Measurements from ENCODE around the gene SCN9A.

SCN9A gene

DNA sequence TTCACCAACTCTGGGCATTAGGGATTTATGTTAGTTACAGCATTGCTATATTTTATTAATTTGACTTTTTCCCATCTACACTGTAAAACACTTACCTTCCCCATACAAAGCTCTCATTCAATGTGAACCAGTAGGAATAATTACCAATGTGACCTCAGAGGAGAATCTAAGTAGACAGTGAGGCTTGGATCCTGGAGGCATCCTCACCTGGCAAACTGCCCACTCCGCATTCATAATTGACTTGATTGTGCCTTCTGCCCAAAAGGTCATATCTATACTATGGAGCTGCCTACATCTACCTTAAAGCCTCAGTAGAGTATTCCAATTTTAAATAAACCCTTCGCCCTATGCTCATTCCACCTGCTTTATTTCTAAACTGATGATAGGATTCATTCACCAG, 202.5 kb downstream of the SCN9A start:
- no peak for DNase-seq (ENCODE audit: low read depth)

DNA sequence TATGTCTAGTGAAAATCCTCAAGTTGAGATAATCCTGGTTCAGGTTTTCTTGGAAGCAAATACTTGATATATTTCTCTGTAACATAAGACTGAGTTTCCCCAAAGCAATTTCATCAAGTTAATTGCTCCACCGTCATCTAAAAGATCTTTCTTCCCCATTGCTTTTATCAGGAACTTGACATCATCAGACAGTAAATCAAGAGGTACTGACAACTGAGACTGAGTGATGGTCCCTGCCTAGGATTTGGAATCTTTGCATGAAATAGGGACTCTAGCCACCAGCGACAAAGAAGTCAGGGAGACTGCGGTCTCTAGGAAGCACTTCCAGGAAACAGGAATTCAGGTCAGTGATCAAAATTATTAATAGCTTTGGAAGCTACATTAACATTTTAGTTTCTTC, 204.5 kb downstream of the SCN9A start:
- DNase-seq (ENCODE audit: low read depth) = no peak

DNA sequence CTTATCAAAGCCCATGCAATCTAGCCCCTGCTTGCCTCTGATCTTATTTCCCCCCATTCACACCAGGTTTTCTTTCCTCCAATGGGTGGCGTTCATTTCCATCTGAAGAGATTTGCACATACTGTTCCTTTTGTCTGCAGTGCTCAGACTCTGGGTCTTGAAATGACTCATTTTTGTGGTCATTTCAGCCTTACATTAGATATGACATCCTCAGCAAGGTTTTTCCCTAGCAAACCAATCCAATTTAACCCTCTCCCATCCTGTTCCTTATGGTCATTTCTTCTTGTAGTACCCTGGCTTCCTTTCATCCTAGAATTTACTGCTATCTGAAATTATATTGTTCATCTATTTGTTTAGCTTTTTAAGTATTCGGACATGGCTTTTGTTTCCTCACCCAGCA, 205.4 kb downstream of the SCN9A start:
- DNase-seq (ENCODE audit: low read depth) = no peak

DNA sequence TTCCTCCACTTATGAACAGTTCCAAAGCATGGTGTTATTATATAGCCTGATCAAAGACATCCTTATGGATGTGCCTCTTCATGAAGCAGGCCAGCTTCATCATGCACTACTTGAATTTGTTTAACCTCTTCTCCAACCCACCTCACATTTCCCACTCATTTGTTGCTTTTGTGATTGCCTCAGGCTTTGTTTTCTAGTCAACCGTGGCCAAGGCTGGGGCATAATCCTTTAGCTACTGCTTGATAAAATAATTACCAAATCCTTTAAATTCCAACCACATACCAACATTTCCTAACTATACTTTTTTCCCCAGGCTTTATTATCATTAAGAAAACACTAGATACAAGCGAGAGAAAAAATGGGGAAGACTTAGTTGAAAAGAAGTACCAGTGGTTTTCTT, 208.3 kb downstream of the SCN9A start:
- DNase-seq (ENCODE audit: low read depth) = no peak

DNA sequence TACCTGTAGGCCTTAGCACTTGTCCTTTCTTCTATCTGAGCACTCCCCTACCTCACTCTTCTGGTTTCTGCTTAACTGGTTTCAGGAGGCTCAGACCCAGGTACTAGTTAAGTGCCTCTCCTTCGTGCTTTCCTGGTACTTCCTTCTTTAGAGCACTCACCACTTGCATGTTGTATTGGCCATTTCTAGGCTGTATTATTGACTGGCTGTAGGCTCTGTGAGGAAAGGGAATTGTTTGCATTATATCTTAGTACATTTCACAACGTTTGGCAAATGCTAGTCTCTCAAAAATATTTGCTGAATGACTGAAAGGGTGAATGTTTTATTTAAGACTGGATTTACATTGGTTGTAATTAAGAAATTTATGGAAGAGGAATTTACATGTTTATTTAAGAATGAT, 212.0 kb downstream of the SCN9A start:
- DNase-seq (ENCODE audit: low read depth) = no peak

DNA sequence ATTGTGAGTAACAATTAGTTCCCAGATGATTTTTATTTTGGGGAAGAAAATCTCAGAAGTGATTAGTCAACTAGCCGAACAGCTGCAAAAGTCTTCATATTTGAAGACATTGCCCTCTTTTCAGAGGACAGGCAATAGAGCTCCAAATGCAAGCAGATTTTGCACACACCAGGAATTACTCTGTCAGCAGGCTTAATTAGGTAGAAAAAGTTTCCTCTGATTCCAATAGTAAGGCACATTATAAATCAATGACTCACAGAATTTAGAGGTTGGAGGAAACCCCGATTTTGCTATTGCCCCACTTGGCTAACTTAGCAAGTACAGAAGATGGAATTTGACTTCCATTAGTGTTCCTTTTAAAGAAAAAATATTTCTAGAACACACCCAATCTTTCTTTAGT, 217.2 kb downstream of the SCN9A start:
- no peak for DNase-seq (ENCODE audit: low read depth)

DNA sequence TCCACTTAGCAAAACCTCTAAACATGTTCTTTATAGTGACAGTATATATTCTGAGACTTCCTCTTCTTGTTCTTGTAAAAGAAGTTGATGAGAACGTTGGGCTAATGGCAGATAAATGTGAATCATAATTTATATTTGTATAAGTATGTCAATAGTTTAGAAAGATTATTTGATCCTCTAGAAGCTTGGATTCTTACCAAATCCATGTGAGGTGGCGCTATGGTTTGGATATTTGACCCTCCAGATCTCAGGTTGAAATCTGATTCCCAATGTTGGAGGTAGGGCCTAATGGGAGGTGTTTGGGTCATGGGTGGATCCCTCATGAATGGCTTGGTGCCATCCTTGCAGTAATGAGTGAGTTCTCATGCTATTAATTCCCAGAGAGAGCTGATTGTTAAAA, 218.2 kb downstream of the SCN9A start:
- DNase-seq (ENCODE audit: low read depth) = no peak

DNA sequence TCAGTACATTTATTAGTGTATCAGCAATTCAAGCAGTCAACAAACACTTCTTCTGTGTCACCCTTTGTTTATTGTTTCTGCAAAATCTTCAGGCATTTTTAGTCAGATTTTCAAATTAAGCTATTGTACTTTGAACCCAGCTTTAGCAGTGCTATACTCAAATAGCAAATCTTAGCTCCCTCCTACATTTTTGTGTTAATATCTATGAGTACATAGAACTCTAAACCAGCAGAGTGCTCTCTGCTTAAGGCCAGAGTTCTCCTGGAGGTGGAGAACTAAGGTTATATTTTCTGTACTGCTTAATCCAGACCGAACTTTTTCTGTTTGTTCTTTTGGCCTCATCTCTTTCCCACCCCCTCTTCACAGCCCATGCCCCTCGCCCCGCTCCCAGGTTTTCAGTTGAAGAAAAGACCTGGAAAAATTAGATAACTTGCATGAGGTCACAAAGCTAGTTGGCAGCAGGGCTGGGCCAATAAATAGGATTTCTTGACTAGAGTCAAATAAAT, 218.7 kb downstream of the SCN9A start:
- DNase-seq (ENCODE audit: low read depth) = no peak

DNA sequence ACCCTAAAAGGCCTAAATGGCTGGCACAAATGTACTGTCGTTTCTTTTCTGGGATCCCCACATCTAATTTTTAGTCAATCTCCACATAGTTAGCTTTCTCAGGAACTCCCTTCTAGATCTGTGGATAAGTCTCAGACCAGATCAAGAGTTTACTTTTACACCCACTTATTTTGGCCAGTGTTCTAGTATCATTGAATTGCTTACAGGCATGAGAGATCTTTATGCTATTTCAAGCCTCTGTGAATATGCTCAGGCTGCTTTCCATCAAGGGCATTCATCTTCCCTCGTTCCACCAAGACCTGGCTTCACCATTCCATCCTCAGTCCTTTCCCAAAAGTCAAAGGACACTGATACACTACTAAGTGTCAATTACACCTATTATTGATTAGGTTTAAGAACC, 220.2 kb downstream of the SCN9A start:
- no peak for DNase-seq (ENCODE audit: low read depth)

DNA sequence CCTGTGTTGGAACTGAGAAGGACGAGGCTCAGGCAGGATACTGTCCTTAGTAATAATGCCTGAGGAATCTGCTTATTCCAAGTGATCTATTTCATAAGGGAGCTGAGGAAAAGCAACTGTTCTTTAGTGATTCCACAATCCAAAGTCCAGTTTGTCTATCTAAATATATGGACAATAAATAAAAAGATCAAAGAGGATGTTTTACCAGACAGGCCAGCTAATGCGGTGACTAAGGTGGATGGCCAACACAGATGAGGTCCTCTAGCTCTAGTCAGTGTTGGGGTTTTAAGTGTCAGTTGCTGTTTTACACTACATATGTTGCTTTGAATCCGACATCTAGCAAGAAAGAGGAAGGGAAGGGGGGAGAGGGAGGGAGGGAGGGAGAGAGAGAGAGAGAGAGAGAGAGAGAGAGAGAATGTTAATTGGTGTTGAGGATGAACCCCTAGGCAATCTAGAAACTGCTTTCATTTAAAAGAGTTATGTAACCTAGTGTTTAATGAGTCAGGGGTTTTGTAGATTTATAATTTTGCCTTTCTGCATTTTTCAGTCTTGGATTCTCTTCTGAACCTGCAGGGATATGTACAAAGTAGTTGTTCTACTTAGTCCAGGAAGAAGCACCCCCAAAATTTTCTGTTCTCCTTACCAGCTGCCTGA, 220.9 kb downstream of the SCN9A start:
- no peak for DNase-seq (ENCODE audit: low read depth)

DNA sequence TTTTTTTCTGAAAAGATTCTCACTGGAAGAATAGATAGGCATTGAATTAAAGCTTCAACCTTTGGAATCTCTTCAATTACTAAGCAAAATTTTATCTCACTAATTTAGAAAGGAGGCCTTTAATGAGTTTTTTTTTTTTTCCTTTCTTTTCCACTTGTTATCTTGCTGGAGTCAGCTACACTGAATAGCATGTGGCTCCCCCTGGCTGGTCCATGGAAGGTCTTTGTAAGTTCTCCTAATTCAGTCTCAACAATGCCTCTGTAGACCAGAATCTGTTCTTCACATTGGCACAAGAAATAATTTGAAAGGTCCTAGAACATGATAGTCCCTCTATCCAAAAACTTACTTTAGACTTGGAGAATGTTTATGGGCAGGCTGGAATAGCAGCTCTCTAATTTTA, 223.7 kb downstream of the SCN9A start:
- DNase-seq (ENCODE audit: low read depth) = no peak

DNA sequence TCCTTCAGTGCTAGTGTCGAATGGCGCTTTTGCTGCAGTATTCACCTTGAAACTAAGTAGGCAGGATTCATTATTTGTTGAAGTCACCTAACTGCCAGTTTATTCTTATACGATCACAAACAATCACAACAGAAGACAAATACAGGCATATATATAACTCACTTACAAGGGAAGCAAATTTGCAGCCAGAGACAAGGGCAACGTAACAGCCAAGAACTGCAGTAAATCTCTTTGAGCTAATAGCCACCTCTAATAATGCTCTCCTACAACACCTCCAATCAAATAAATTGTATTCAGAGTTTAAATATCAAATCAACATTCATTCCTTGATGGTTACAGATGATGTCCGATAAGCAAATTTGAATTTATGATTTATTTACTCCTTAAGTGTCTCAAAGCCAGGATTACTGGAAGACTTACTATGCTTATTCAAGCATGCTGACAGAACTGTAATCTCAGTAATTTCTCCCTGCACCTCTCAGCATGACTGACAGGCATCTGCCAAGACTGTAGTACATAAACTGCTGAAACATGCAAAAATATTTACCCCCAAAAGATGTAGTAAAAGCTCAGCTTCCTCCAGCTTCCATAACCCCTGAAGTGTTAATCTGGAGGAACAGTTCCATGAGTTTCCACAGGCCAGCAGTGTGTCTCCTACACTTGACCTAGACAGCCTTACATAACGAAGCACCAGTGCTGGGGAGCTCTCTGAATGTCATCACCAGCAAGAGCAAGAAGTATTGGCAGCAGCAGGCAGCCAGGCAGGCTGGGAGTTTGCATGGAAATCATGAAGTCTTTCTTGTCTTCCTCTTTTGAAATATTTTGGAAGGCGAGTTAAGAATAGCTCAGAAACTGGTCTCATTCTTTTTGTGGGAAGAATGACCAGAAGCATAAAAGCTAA, 227.0 kb downstream of the SCN9A start:
- no peak for DNase-seq (ENCODE audit: low read depth)

DNA sequence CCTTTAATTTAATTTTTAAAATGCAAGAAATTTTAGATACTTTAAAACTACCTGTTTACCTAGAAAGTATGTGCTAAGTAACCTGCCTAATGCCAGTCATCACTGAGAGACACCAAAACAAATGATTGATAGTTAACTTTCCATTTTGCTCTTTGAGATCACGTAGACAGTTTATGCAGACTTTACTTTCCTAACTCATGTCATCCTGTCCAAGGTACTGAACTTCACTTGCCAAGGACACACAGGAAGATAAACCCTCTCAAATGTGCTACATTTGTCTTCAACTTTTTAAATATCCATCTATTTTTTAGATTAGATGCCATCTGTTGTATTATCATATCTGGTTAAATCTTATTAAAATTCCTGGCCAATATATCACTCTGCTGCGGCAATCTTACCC, 227.9 kb downstream of the SCN9A start:
- DNase-seq (ENCODE audit: low read depth) = no peak
